Activated CD8-positive, alpha-beta memory T cell treated with anti-CD3 and anti-CD28 coated beads, Interleukin-2, amount 50 U/mL, for 24 hours (primary cell): ENCODE measurements around the gene ZBTB2.
"Not testable (repeated sequence)": the region's sequence is repeated elsewhere in the genome, so short reads cannot be mapped to it uniquely, and the experiment has no call there.

Experiments used
- DNase-seq: peaks from one replicate; pipeline ENCODE4 v3.0.0-alpha.2; 2020; ENCODE audit errors: extremely low read depth

The ZBTB2 gene

DNA sequence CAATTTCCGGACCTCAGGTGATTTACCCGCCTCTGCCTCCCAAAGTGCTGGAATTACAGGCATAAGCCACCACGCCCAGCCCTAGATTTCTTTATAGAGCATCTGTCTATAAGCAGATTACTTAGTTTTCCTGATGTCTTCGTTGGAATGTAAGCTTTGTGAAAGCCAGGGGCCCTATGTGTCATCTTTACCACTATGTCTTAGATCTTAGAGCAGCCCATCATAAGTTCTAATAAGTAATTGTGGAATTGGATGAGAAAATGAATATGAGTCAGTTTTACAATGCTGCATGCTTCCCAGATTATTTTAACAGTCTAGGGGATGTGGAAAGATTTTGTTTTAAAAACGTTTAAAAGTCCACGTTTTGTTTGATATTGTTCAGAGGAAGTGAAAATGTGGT lies 9.1 kb upstream of the ZBTB2 start:
- no peak for DNase-seq

DNA sequence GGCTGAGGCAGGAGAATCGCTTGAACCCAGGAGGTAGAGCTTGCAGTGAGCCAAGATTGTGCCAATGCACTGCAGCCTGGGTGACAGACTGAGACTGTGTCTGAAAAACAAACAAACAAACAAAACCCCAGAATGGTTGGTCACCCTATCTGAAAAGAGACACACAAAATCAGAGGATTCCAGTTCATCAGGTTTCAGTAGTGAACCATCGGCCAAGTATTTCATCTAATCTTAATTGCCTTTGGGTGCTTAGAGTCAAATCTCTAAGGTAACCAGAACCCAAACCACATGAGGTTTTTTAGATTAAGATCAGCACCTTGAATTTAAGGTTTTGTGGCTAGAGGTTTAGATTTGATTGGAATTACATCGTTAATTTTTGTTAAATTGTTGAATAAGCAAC lies 8.3 kb upstream of the ZBTB2 start:
- DNase-seq = no peak

DNA sequence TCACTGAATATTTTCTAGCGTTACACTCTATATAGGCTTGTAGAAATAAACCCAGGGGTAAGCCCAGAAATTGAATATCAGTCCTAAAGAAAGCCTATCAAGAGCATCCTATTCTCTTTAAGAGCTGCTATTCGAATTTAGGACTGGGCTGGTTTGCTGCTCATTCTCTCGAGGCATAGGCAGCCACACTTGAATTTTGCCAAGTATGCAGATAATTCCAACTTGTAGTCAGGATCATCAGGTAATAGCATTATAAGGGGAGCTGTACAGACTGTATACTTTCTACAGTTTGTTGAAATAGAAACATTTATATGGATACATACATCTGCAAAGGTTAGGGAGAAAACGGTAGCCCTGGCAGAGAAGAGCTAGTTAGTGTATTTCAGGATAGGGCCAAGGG lies 2.1 kb upstream of the ZBTB2 start:
- no peak for DNase-seq

DNA sequence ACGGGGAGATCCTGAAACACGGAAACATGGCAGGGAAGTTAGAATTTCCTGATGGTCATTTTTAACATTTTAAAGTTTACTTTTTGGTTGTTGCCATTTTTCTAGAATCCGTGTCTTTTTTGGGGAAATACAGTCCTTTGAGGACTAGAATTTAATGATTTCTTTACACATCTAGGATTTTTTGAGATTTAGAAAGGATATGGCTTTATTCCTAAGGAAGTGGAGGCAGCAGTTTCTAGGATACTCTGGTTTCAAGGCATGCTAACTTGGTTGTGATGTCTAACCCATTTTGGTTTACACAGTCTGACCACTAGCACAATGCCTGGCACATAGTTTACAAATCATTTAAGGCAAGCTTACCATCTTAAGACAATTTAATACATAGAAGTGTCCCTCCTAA lies 1.1 kb upstream of the ZBTB2 start:
- no peak for DNase-seq

DNA sequence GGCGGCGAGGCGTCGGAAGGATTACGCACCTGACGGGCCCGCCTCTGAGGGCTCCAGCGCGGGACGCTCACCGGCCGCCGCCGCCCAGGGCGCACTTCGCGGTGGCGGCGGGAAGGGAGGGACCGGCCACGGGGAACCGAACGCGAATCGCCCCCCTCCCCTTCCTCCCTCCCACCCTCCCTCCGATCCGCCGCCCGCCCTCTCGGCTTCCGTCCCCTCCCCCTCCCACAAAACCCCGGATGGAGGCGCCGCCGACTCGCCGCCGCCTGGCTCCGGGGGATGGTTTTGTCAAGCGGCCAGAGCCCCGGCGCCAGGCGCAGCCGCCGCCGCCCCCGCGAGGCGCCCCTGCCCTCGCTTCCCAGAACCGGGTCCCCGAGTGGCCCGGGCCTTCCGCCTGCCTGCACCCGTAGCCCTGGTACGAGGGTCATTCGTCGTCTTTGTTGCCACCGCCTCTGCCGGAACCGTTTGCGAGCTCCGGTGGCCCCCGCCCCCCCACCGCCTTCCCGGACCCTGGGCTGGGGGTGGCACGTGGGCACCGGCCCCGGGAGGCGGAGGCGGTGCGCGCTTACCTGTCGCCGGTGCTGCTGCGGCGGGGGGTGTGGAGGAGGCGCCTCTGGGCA lies 398 bp downstream of the ZBTB2 start:
- peak; percentile 50 for DNase-seq

DNA sequence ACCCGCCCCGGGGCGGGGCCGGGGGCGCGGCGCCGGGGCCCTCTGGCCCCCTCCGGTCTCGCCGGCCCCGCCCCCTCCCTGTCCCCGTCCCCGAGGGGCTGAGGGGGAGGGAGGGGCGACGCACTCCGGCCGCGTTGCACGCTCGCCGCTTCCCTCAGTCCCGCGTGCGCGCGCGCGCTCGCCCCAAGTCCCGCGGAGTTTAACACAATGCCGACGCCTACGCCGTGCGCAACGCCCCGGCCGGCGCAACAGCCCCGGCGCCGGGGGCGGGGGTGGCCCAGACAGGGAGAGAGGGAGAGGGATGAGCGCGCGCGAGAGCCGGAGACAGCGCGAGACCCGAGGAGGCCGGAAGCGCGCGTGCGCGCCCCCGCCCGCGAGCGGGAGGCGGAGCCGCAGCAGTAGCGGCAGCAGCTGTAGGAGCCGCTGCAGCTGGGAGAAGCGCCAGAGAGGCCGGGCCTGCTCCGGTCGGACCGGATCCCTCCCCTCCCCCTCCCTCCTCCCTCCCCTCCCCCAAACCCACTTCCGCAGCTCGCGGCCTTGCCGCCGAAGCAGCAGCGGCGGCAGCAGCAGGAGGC lies 996 bp downstream of the ZBTB2 start:
- peak; percentile 90 for DNase-seq

DNA sequence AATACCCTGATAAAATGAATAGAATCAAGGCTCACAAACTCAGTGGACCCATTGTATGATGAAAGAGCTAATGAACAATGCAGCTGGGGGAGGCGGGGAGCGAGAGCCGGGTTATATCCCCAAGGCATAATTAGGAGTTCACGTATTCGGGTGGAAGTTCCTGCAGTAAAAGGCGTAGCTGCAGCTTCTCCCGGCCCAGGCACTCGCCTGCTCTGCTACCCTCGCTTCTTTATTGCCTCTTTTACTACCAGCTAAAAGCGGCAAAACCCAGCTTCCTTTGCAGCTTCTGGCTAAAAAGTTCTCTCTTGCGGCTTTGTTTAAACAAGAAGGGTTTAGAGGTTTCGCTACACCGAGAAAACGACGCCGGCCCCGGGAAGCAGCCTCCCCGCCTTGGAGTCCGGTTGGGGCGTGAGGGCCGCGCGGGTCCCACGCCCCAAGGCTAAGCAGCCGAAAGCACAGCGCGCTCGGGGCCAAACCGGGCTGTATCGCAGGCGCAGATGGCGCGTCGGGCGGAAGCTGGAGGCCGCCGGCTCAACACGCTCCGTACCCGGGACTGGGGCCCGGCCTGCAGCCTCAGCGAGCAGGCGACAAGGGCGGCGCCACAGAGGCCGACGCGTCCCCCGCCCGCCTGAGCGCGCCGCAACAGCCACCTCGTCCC lies 1.6 kb downstream of the ZBTB2 start:
- DNase-seq = peak; percentile 7

DNA sequence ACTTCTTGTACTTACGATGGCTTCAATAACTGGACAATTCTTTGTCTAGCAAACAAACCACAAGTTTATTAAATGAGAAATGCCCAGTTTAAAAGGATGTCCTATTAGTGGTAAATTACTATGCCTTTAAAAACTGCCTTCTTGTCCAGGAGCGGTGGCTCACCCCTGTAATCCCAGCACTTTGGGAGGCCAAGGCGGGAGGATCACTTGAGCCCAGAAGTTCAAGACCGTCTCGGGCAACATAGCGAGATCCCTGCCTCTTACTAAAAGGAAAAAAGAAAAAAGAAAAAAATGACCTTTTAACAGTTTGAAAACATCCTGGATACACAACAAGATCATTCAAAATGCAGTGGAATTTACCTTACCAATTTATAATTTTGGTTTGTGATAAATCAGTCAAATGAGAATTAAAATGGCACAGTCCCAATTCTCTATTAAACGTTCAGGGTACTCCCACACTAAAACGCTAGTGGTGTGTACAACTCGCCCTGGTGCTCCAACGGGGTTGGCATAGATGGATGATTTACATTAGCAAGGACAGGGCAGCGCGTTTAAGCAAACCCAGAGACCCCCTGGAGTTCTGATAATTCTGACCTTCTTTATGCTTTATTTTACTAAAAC lies 2.3 kb downstream of the ZBTB2 start:
- DNase-seq = no peak

DNA sequence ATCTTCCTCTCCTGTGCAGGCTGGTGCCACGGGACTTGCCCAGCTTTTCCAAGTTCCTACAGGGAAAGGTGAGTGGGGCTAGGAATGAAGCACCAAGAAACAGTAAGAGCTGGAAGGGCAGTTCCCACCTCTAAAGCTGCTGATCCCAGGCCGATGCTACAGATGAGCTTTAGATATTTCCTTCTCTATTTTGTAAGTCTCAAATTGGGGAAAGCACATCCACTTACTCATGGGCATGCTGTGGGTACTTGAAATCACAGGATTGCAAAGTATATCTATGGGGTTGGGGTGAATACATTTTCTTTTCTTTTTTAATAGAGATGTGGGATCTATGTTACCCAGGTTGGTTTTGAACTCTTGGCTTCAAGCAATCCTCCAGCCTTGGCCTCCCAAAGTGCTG lies 3.1 kb downstream of the ZBTB2 start:
- no peak for DNase-seq

DNA sequence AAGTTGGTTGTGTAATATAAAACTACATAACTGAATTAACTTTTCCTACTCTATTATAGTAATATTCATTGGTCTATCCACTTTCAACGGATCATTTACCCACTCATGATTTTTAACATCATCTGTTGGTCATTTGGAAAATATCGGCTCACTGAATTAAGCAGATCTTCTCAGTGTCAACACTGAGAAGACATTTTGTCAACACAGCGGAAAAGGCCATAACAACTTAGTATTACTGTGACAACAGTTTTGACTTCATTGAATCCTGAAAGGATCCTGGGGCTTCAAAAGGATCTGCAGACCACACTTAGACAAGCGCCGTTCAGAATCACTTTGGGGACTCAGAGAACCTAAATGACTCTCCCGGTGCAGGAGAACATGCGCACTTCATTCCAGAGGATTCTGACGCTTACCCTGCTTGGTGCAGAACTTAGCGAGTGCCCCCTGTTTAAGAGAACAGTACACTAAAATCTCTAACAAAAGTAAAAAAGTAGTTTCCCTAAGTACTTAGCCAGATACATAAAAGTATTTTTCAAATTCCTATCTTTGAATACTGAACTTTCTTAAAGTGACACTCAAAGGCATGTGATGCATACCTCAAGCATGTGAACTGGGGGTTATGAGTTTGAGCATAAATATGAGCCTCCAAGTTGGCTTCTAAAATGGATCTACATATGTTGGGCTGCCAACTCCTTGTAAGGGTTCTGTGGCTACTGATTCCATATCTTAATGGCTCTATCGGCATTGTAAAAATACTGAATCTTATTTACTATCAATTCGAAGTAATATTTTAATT lies 4.0 kb downstream of the ZBTB2 start:
- DNase-seq = no peak

DNA sequence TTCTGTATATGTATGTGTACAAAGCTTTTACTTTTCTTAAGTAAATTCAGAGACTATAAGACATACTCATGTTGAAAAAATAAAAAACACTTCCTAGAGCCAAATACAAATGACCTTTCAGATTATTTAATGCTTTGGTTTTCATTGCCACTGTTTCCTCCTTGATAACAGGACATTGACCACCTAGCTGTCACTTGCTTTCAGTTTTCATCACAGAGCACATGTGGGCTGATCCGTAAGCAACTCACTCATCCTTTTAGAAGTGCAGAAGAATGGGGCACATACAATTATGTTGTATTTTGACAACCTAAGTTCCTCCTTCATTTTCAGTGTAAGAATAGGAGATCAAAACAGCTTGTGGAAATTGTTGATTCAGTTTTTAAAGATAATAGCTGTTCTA lies 6.2 kb downstream of the ZBTB2 start:
- DNase-seq = no peak

DNA sequence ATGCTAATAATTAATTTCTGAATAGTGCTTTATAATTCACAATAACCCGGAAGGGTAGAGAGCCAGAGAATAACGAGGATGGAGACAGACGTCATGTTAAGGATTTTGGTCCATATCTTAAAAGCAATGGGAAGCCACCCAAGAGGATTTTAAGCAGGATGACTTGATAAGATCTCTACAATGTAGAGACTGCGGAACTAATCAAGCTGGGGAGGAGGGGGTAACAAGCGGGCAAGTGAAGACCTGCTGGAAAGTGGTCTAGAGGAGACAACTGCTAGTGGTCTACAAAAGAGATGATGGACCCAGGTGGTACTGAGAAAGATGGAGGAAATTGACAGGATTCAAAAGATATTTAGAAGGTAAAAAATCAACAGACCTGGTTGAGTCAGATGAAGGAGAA lies 7.2 kb downstream of the ZBTB2 start:
- DNase-seq = no peak

DNA sequence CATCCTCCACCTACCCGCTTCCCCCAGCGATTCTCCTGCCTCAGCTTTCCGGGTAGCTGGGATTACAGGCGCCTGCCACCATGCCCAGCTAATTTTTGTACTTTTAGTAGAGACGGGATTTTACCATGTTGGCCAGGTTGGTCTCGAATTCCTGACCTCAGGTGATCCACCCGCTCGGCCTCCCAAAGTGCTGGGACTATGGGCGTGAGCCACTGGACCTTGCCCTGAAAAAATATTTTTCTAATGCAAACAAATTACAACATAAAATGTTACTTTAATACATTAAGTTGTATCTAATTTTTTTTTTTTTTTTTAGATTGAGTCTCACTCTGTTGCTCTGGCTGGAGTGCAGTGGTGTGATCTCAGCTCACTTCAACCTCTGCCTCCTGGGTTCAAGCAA lies 8.7 kb downstream of the ZBTB2 start:
- DNase-seq = not testable (repeated sequence)

DNA sequence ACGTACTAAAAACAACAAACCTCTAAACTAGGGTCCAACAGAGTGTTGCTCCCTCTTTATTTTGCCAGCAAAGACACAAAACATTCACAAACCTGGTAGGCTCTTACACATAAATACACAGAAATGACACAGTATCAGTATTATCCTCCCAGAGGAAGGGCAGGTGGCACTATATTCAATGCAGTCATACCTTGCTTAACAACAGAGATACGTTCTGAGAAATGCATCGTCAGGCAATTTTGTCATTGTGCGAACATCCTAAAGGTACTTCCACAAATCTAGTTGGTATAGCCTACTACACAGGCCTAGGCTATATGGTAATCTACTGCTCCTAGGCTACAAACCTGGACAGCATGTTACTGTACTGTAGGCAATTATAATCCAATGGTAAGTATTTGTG lies 9.6 kb downstream of the ZBTB2 start:
- no peak for DNase-seq

DNA sequence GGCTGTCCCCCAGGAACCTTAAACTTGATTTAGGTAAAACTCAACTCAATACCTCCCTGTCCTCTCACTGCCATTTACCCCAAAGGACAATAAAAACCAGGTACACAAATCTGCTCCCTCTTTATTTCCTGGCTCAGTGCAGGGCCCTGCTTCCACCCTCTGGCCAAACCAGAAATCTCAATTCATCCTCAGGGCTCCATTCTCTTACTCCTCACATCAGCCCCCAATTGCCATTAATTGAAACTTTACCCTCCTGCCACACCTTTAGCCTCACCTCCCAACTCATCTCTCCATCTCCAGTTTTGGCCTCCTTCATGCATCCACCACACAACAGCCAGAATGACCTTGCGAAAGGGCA lies 10.5 kb downstream of the ZBTB2 start:
- no peak for DNase-seq

DNA sequence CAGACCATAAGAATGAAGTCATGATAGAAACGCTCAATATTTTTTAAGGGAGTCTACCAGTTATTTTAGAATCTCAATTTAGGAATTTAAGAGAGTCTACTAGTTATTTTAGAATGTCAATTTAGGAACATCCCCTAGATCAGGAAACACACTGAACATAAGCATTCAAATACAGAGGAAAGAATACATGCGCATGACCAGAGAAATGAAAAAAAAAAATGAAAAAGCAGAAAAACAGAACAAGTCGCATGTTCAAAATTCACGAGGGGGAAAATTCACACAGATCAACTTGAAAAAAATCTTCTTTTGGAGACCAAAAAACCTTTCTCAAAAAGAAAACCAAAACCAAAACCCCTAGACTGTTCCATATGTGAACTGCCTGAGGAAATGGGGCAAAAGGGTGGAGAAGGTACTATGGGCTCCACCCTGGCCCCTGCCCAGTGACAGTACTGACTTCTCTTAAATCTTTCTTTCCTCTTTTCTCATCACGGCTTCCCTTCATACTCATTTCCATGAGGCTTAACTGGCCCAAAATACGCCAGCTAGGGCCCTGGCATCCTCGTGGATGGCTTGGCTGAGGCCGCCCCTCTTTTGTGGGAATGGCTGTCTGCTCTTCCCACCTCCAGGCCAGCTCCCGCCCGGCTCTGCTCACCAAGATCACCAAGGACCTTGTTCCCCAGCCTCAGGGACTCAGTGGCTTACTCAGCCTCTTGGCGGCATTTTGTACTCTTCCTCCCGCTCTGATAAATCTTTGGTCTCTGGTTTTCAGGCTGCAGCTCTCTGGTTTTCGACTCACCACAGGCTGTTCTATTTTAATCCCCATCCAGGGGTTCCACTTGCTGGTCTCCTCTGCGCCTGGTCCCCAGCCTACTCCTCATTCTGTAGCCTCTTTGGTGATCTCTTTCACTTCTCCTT lies 11.2 kb downstream of the ZBTB2 start:
- no peak for DNase-seq

DNA sequence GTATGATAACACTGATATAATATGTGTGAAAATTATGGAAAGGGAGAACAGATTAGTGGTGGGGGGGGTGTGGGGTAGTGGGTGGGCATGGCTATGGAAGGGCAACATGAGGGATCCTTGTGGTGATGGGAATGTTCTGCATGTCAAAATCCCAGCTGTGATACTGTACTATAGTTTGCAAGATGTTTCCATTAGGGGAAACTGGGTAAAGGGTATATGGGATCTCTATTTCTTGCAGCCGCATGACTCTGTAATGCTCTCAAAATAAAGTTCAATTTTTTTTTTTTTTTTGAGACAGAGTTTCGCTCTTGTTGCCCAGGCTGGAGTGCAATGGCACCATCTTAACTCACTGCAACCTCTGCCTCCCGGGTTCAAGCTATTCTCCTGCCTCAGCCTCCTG lies 14.3 kb downstream of the ZBTB2 start:
- no peak for DNase-seq

DNA sequence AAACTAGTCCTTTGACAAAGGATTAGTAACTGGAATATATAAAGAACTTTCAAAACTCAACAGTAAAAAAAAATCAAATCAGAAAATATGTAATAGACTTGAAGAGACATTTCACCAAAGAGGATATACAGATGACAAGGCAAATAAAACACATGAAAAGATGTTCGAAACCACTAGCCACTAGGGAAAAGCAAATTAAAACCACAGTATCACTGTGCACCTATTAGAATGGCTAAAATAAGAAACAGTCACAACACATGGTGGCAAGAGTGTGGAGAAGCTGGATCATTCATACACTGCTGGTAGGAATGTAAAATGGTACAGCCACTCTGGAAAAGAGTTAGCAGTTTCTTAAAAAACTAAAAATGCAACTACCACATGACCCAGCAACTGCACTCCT lies 14.9 kb downstream of the ZBTB2 start:
- DNase-seq = no peak

DNA sequence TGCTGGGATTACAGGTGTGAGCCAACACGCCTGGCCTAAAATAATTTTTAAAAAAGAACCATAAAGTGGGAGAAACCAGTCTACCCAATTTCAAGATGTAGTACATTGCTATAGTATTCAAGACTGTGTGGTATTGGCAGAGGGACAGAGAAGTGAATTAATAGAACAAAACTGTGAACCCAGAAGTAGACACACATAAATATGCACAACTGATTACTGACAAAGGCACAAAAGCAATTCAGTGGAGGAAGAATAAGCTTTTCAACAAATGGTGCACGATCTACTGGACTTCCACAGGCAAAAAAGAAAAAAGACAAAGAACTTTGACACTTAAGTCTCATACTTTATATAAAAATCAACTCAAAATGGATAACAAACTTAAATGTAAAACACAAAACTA lies 15.5 kb downstream of the ZBTB2 start:
- DNase-seq = no peak

DNA sequence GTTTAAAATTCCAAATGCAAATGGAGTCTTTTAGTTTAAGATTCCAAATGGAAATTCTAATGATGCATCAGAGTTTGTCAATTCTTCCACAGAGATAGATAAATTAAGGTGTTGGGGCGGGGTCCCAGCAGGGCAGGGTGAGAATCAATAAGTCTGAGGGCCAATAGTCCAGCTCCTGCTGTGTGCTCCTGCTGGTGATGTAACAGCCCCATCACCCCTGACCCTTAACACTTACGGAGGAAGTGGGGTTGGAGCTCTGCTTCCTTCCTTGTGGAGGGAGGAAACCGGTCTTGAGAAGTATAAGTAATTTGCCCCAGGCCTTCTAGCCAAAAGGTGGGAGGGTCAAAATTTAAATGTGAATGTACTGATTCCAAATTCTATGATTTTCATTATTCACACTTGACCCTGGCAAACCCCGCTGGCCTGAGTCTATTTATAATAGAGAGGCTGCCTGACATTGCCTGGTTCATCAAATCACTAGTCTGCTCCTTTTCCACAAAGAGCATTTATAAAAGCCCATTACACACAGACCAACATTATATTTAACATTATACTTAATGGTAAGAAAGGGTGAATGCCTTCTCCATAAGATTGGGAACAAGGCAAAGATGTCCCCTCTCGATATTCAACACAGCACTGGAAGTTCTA lies 17.2 kb downstream of the ZBTB2 start:
- no peak for DNase-seq

DNA sequence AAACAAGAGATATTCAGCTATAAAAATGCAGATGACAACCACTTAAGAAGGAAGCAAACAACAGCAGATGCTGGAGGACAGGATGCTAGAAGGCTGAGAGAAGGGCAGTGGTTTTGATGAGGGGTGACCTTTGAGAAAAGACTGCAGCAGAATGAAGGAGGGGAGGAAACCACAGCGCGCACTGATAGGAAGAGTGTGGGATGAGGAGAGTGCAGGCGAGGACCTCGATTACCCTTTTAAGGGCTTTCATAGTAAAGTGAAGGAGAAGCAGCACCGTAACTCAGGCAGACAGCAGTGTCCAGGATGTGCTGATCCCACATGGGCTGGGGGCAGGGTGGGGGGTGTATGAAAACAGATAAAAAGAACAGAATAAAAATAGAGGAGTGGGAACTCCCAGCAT lies 19.2 kb downstream of the ZBTB2 start:
- DNase-seq = no peak
